Adrenal gland (tissue), 12 donors: ENCODE results near the gene PRR19. TPM values are rescaled to one million over a fixed set of nuclear protein-coding genes. Genes with fewer than 3 reads are reported as not detected.

ENCODE experiments used
- DNase-seq, 7 donors: peaks; one replicate each; pipeline ENCODE4 v3.0.0-alpha.2; 2019 to 2020
- H3K27ac ChIP-seq, 5 donors: fragments of 200-600 bp; sonication (generic) in 4 of 5; 1 replicate in 3 of 5; 2 replicates in 2 of 5; pipeline versions ENCODE4 v1.5.1 to v1.8.0; 2016 to 2020; ENCODE audit warnings: mild to moderate bottlenecking in 1 of 5
- H3K27me3 ChIP-seq: fragments of 200-600 bp; 2 replicates; pipeline ENCODE4 v1.8.0; 2021
- H3K36me3 ChIP-seq, 2 donors: fragments of 200-600 bp; replicated peaks in 1 of 2; 1 replicate in 1 of 2; 2 replicates in 1 of 2; pipeline versions ENCODE4 v1.5.1 to v1.8.0; 2018 to 2022
- H3K4me1 ChIP-seq, 2 donors: fragments of 200-600 bp; replicated peaks in 1 of 2; 1 replicate in 1 of 2; 2 replicates in 1 of 2; pipeline versions ENCODE4 v1.5.1 to v1.8.0; 2018 to 2021
- H3K4me3 ChIP-seq, 4 donors: fragments of 200-600 bp; sonication (generic) in 3 of 4; one replicate each; pipeline ENCODE4 v1.5.1; 2016 to 2018
- H3K9me3 ChIP-seq, 3 donors: fragments of 200-600 bp; sonication (generic) in 1 of 3; replicated peaks in 1 of 3; 1 replicate in 2 of 3; 2 replicates in 1 of 3; pipeline versions ENCODE4 v1.5.1 to v1.8.0; 2016 to 2021
- CTCF ChIP-seq, 6 experiments: fragments of 450-650 bp in 4 of 6; fragments of 200-600 bp in 2 of 6; sonication (generic) in 1 of 6; IDR thresholded peaks; 1 replicate in 5 of 6; 2 replicates in 1 of 6; pipeline versions ENCODE4 v1.5.1 to v1.8.0; 2016 to 2021; ENCODE audit warnings: antibody characterized with exemption in 6 of 6, mild to moderate bottlenecking in 2 of 6, moderate library complexity in 1 of 6
- POLR2A ChIP-seq, 2 donors: fragments of 450-650 bp; IDR thresholded peaks; one replicate each; pipeline ENCODE4 v1.6.1; 2017; ENCODE audit warnings: antibody characterized with exemption in 2 of 2, mild to moderate bottlenecking in 2 of 2, moderate library complexity in 1 of 2
- WGBS, 4 donors: extraction: QIAGEN DNeasy Blood & Tissue Kit in 2 of 4; methylation state at CpG; one replicate each; pipeline versions ENCODE4 v1.1.5 to v1.1.7; 2013 to 2017; 5-methylcytosine and 5-hydroxymethylcytosine counted together
- intact Hi-C, 2 donors: fragments of 100-400 bp; cut with DNase I; formaldehyde crosslinking; loops; one replicate each; pipeline versions ENCODE4 v1.14.1 to v1.15.0; 2022 to 2023
- polyA plus RNA-seq, 3 donors: library from polyadenylated mRNA; stranded (reverse); fragments of 200-250 nt in 2 of 3; fragments of 350-450 nt in 1 of 3; fragmentation: Illumina TruSeq in 1 of 3; extraction: RNeasy Lipid Tissue Mini Kit (QIAGEN cat#74804) in 1 of 3; gene quantifications; one replicate each; pipeline ENCODE4 v1.2.3, GENCODE V29; 2013 to 2014
- total RNA-seq, 9 donors: library from RNA; depleted of rRNA in 4 of 9; stranded (reverse); fragments of >200 nt in 4 of 9; fragments of 120-200 nt in 1 of 9; fragmentation: NEBNext Ultra II Directional in 1 of 9; extraction: Animal tissue kit (Norgen Biotek cat#: 25700) in 1 of 9; gene quantifications; one replicate each; pipeline versions ENCODE4 v1.1.0 to v1.2.4, GENCODE V29; 2013 to 2023
- donor health status: healthy with polysubstance abuse.
- donor health status: Bipolar disorder and iron deficiency.
- donor health status: DM: yes; HTN: yes; CAD: no.
- donor health status: DM: no; HTN: no; CAD: no.
- donor health status: DM: no; HTN: no; CAD: no.
- donor health status: DM: yes; HTN: yes; CAD: no.

Gene PRR19
- total and polyA plus RNA-seq, 12 donors, result 0.51 to 2.5 (median 1.5) TPM

GRCh38 chr19:42332059-42332458 is 30.1 kb downstream of the PRR19 start:
- 87 to 95% (median 92%) methylated on average over 4 to 6 of the region's 6 CpGs for WGBS, 4 donors
- intact Hi-C loops, result no loop called here
- Histone ChIP-seq H3K4me1 (peaks cover 0 to 23% of the 10 kb centered on the region in 2 donors), H3K4me3 (no peak overlapping the region), H3K27me3 (no peaks in the 10 kb centered on the region), H3K27ac (no peak overlapping the region), H3K36me3 (peaks cover 0 to 16% of the 10 kb centered on the region in 2 donors), H3K9me3 (no peaks in the 10 kb centered on the region)
- DNase-seq, result no peak
- TF ChIP-seq POLR2A (IDR thresholded peaks at IDR 0.05) (no peak), CTCF (IDR thresholded peaks at IDR 0.05) (no peak)

- H3K9me3 ChIP-seq, result no peaks in the 10 kb centered on the region
- WGBS, 4 donors, result 75 to 82% (median 79%) methylated on average over 2 to 3 of the region's 3 CpGs
- peaks cover 0 to 16% of the 10 kb centered on the region in 2 donors for H3K36me3 ChIP-seq
- H3K27ac ChIP-seq, result no peak overlapping the region
- no peak for DNase-seq
- no peak overlapping the region for H3K4me3 ChIP-seq
- TF ChIP-seq CTCF (IDR thresholded peaks at IDR 0.05) (no peak), POLR2A (IDR thresholded peaks at IDR 0.05) (no peak)
- intact Hi-C loops, result no loop called here
- H3K27me3 ChIP-seq, result no peaks in the 10 kb centered on the region
- H3K4me1 ChIP-seq, result peaks cover 0 to 14% of the 10 kb centered on the region in 2 donors
Measured at GRCh38 chr19:42333018-42333417, 31.1 kb downstream of the PRR19 start.

- intact Hi-C loops, result no loop called here
- H3K27ac ChIP-seq, result peak overlapping the region in 1 of 5 donors; percentile 20
- no peak overlapping the region for H3K4me3 ChIP-seq
- peaks cover 0 to 16% of the 10 kb centered on the region in 2 donors for H3K36me3 ChIP-seq
- 32 to 58% (median 49%) methylated on average over 13 to 21 of the region's 21 CpGs for WGBS, 4 donors
- no peaks in the 10 kb centered on the region for H3K9me3 ChIP-seq
- TF ChIP-seq POLR2A (IDR thresholded peaks at IDR 0.05), result no peak
- no peak for TF ChIP-seq CTCF (IDR thresholded peaks at IDR 0.05)
- peaks cover 0 to 13% of the 10 kb centered on the region in 2 donors for H3K4me1 ChIP-seq
- DNase-seq, result peak; percentile 53 to 80 (median 68)
- no peaks in the 10 kb centered on the region for H3K27me3 ChIP-seq
Measured at GRCh38 chr19:42333975-42334696, 32.2 kb downstream of the PRR19 start.

GRCh38 chr19:42334697-42335373 is 32.9 kb downstream of the PRR19 start:
- H3K36me3 ChIP-seq, result peaks cover 0 to 16% of the 10 kb centered on the region in 2 donors
- DNase-seq, result no peak
- no peak overlapping the region for H3K27ac ChIP-seq
- no peaks in the 10 kb centered on the region for H3K27me3 ChIP-seq
- H3K4me1 ChIP-seq, result peaks cover 0 to 13% of the 10 kb centered on the region in 2 donors
- H3K9me3 ChIP-seq, result no peaks in the 10 kb centered on the region
- intact Hi-C loops, result no loop called here
- TF ChIP-seq CTCF (IDR thresholded peaks at IDR 0.05) (no peak), POLR2A (IDR thresholded peaks at IDR 0.05) (no peak)
- no peak overlapping the region for H3K4me3 ChIP-seq
- 62 to 75% (median 73%) methylated on average over 9 to 13 of the region's 13 CpGs for WGBS, 4 donors
